ENCODE data around the gene HABP2. TPM values are rescaled to one million over a fixed set of nuclear protein-coding genes. Genes with fewer than 3 reads are reported as not detected.

The HABP2 gene
- total RNA-seq, 1 donor = not detected

- no peak for TF ChIP-seq CTCF (IDR thresholded peaks at IDR 0.05; ENCODE audit: insufficient read depth, low read length)
- DNase-seq (ENCODE audit: low read depth) = no peak
- H3K4me3 ChIP-seq (ENCODE audit: low read depth, low read length) = no peak overlapping the region
Observed at GRCh38 chr10:113552014-113552413, 839 bp upstream of the HABP2 start.

- DNase-seq (ENCODE audit: low read depth) = no peak
- no peak for TF ChIP-seq CTCF (IDR thresholded peaks at IDR 0.05; ENCODE audit: insufficient read depth, low read length)
- H3K4me3 ChIP-seq (ENCODE audit: low read depth, low read length) = no peak overlapping the region
Observed at GRCh38 chr10:113553149-113553548, 296 bp downstream of the HABP2 start.

GRCh38 chr10:113554214-113554613 lies 1.4 kb downstream of the HABP2 start:
- TF ChIP-seq CTCF (IDR thresholded peaks at IDR 0.05; ENCODE audit: insufficient read depth, low read length) = no peak
- DNase-seq (ENCODE audit: low read depth) = no peak
- no peak overlapping the region for H3K4me3 ChIP-seq (ENCODE audit: low read depth, low read length)

GRCh38 chr10:113555245-113555644 lies 2.4 kb downstream of the HABP2 start:
- no peak for DNase-seq (ENCODE audit: low read depth)
- TF ChIP-seq CTCF (IDR thresholded peaks at IDR 0.05; ENCODE audit: insufficient read depth, low read length) = no peak
- H3K4me3 ChIP-seq (ENCODE audit: low read depth, low read length) = no peak overlapping the region

- no peak for TF ChIP-seq CTCF (IDR thresholded peaks at IDR 0.05; ENCODE audit: insufficient read depth, low read length)
- DNase-seq (ENCODE audit: low read depth) = no peak
- no peak overlapping the region for H3K4me3 ChIP-seq (ENCODE audit: low read depth, low read length)
Observed at GRCh38 chr10:113555751-113556150, 2.9 kb downstream of the HABP2 start.

GRCh38 chr10:113557424-113557862 lies 4.6 kb downstream of the HABP2 start:
- DNase-seq (ENCODE audit: low read depth) = no peak
- H3K4me3 ChIP-seq (ENCODE audit: low read depth, low read length) = no peak overlapping the region
- no peak for TF ChIP-seq CTCF (IDR thresholded peaks at IDR 0.05; ENCODE audit: insufficient read depth, low read length)

GRCh38 chr10:113557903-113558321 lies 5.1 kb downstream of the HABP2 start:
- H3K4me3 ChIP-seq (ENCODE audit: low read depth, low read length) = no peak overlapping the region
- no peak for DNase-seq (ENCODE audit: low read depth)
- TF ChIP-seq CTCF (IDR thresholded peaks at IDR 0.05; ENCODE audit: insufficient read depth, low read length) = no peak

All from fibroblast of the aortic adventitia (primary cell).